Measurements from ENCODE around the gene CPO. TPM values are rescaled to one million over a fixed set of nuclear protein-coding genes. Genes with fewer than 3 reads are reported as not detected.

The CPO gene
- total and polyA plus RNA-seq, 2 experiments from 2014 or later = 0.20 TPM; not detected in 1

DNA sequence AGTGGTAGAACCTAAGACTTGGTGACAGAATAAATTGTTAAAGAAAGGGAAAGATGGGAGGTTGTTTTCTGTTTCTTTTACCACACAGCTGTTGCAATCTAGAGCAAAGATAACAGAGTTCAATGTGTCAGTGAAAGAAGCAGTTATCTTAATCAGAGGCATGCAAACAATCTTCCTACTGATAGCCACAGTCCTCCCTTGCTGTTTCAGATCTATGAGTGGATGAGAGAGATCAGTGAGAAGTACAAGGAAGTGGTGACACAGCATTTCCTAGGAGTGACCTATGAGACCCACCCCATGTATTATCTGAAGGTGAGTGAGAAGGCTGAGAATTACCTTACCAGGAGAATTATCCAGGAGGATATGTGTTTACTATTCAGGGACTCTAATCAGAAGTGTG is 15.9 kb downstream of the CPO start:
- no peak for DNase-seq

DNA sequence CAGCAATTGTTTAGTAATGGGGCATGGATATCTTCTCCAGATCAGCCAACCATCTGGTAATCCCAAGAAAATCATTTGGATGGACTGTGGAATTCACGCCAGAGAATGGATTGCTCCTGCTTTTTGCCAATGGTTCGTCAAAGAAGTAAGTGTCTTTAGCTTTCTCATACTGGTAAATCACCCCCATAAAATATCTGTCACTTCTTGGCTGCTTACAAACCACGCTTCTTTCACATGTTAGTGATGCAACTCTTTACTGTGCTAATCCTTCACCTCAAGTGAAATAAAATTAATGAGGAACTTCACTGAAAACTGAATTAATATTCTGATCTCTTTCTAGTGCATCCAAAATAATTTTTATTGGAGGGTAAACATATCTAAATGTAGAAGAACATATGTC is 18.9 kb downstream of the CPO start:
- no peaks in the 10 kb centered on the region for H3K27me3 ChIP-seq (replicated peaks; ENCODE audit: insufficient read depth)
- no peaks in the 10 kb centered on the region for H4K20me1 ChIP-seq (ENCODE audit: insufficient read depth)
- H3F3A ChIP-seq (ENCODE audit: insufficient read depth) = no peaks in the 10 kb centered on the region
- 5 to 13% methylated on average over 3 of the region's 3 CpGs for WGBS, 2 experiments (ENCODE audit: low coverage in 1 of 2, low lambda C conversion rate in 2 of 2, missing lambda C conversion rate in 2 of 2)
- H3K27ac ChIP-seq = no peak overlapping the region
- H3K9ac ChIP-seq = no peak overlapping the region
- no peak overlapping the region for H2AFZ ChIP-seq
- H3K79me2 ChIP-seq (ENCODE audit: insufficient read depth) = no peaks in the 10 kb centered on the region
- H3K4me1 ChIP-seq (ENCODE audit: insufficient read depth) = no peaks in the 10 kb centered on the region
- in situ Hi-C loops (cut with MboI) = no loop called here
- H3K4me3 ChIP-seq = no peak overlapping the region
- H3K4me2 ChIP-seq (ENCODE audit: unreplicated experiment) = no peak overlapping the region
- H3K9me3 ChIP-seq (ENCODE audit: low read depth) = no peaks in the 10 kb centered on the region
- no peaks in the 10 kb centered on the region for H3K9me2 ChIP-seq (ENCODE audit: insufficient read depth)
- H3K36me3 ChIP-seq (ENCODE audit: low read depth) = no peaks in the 10 kb centered on the region
- no peak for DNase-seq
- TF ChIP-seq EZH2 (IDR thresholded peaks at IDR 0.05; ENCODE audit: insufficient read depth, poor library complexity, severe bottlenecking) = no peak
- TF ChIP-seq EZH2phosphoT487 (IDR thresholded peaks at IDR 0.05; ENCODE audit: insufficient read depth, low read depth) = no peak

More for the DNA sequence above, 15.9 kb downstream of the CPO start:
- Histone ChIP-seq H3K9me3 (ENCODE audit: low read depth) (no peaks in the 10 kb centered on the region), H3K4me1 (ENCODE audit: insufficient read depth) (no peaks in the 10 kb centered on the region), H3K9me2 (ENCODE audit: insufficient read depth) (no peaks in the 10 kb centered on the region), H2AFZ (no peak overlapping the region), H3K4me2 (ENCODE audit: unreplicated experiment) (no peak overlapping the region), H3K4me3 (no peak overlapping the region), H3F3A (ENCODE audit: insufficient read depth) (no peaks in the 10 kb centered on the region), H3K27me3 (replicated peaks; ENCODE audit: insufficient read depth) (no peaks in the 10 kb centered on the region), H3K9ac (no peak overlapping the region), H3K27ac (no peak overlapping the region), H4K20me1 (ENCODE audit: insufficient read depth) (no peaks in the 10 kb centered on the region), H3K79me2 (ENCODE audit: insufficient read depth) (no peaks in the 10 kb centered on the region), H3K36me3 (ENCODE audit: low read depth) (no peaks in the 10 kb centered on the region)
- TF ChIP-seq EZH2 (IDR thresholded peaks at IDR 0.05; ENCODE audit: insufficient read depth, poor library complexity, severe bottlenecking) (no peak), EZH2phosphoT487 (IDR thresholded peaks at IDR 0.05; ENCODE audit: insufficient read depth, low read depth) (no peak)
- in situ Hi-C loops (cut with MboI) = no loop called here

DNA sequence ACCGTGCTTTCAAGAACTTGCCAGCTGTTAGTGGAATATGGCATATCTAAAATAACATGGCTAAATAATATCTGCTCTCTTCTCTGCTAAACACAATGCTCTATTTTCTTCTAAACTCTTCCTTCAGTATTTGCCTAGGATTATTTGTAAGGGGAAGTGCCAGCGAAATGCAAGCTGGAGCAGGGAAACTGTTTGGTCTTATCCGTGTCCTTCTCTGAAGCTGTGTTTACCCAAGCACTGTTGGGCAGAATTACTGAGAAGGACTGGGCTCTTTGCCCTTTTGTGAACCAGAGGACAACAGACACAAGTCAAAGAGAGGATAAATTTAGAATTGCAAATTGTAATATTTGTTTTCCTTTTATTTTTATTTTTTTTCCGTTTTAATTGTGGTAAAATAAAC is 23.6 kb downstream of the CPO start:
- in situ Hi-C loops (cut with MboI) = no loop called here
- Histone ChIP-seq H3K36me3 (ENCODE audit: low read depth) (no peaks in the 10 kb centered on the region), H3K9ac (no peak overlapping the region), H3K4me3 (no peak overlapping the region), H3K79me2 (ENCODE audit: insufficient read depth) (no peaks in the 10 kb centered on the region), H3K9me2 (ENCODE audit: insufficient read depth) (no peaks in the 10 kb centered on the region), H3K27ac (no peak overlapping the region), H3K9me3 (ENCODE audit: low read depth) (no peaks in the 10 kb centered on the region), H3K27me3 (replicated peaks; ENCODE audit: insufficient read depth) (no peaks in the 10 kb centered on the region), H3K4me1 (ENCODE audit: insufficient read depth) (peaks cover 2% of the 10 kb centered on the region), H3F3A (ENCODE audit: insufficient read depth) (0 out of 2 replicates have a peak, but pooled peaks cover 4% of the 10 kb centered on the region), H4K20me1 (ENCODE audit: insufficient read depth) (no peaks in the 10 kb centered on the region), H2AFZ (peak overlapping the region; percentile 54; the same call in 1 of the 2 replicates), H3K4me2 (ENCODE audit: unreplicated experiment) (no peak overlapping the region)
- 25 to 29% methylated on average over 4 of the region's 4 CpGs for WGBS, 2 experiments (ENCODE audit: low coverage in 1 of 2, low lambda C conversion rate in 2 of 2, missing lambda C conversion rate in 2 of 2)
- no peak for DNase-seq
- TF ChIP-seq EZH2phosphoT487 (IDR thresholded peaks at IDR 0.05; ENCODE audit: insufficient read depth, low read depth) = no peak
- TF ChIP-seq EZH2 (IDR thresholded peaks at IDR 0.05; ENCODE audit: insufficient read depth, poor library complexity, severe bottlenecking) = no peak

DNA sequence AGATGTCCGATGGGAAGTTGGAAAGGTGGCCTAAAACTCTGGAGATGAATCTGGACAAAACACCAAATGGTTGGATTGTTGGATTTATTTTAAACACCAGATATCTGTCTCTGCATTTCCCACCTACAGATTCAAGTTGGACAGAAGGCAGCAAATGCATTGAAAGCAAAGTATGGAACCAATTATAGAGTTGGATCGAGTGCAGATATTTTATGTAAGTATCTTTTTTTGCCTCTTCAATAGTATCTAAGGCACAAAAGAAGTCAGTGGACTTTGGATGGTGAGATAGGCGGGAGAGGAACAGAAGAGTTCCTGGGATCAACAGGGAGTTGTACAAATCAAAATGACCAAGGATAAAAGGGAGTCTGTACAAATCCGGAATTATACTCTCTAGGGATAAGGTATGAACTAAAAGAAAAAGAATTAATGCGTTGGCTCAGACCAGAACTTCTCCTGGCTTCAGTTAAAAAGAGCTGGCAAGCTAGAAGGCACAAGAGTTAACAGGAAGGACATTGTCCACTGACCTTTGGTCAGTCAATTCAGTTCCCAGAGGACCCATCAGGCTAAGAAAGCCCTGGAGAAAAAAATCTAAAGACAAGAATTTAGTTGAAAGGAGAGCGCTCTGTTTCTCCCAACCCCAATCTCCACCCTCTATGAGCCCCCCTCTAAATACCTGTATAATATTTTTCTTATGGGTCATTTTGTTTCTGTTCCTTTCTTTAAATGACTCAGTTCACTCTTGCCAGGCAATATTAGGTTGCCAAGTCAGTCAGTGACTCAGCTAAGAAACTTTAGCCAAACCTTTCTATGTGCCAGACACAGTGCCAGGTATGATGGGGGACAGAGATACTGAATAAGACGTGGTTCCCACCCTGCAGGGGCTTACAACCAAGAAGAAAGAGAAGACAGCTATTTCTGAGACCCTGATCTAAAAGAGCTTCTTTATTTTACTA is 29.1 kb downstream of the CPO start:
- Histone ChIP-seq H3K36me3 (ENCODE audit: low read depth) (no peaks in the 10 kb centered on the region), H3K4me1 (ENCODE audit: insufficient read depth) (peaks cover 24% of the 10 kb centered on the region), H3K79me2 (ENCODE audit: insufficient read depth) (no peaks in the 10 kb centered on the region), H3F3A (ENCODE audit: insufficient read depth) (peaks cover 28% of the 10 kb centered on the region), H3K27me3 (replicated peaks; ENCODE audit: insufficient read depth) (no peaks in the 10 kb centered on the region), H3K4me2 (ENCODE audit: unreplicated experiment) (peak overlapping the region; percentile 41), H3K9me2 (ENCODE audit: insufficient read depth) (no peaks in the 10 kb centered on the region), H3K27ac (peak overlapping the region; percentile 16; the same call in 1 of the 2 replicates), H3K9me3 (ENCODE audit: low read depth) (no peaks in the 10 kb centered on the region), H3K4me3 (no peak overlapping the region), H3K9ac (no peak overlapping the region), H2AFZ (no peak overlapping the region), H4K20me1 (ENCODE audit: insufficient read depth) (no peaks in the 10 kb centered on the region)
- in situ Hi-C loops (cut with MboI) = no loop called here
- no peak for TF ChIP-seq EZH2phosphoT487 (IDR thresholded peaks at IDR 0.05; ENCODE audit: insufficient read depth, low read depth)
- no peak for TF ChIP-seq EZH2 (IDR thresholded peaks at IDR 0.05; ENCODE audit: insufficient read depth, poor library complexity, severe bottlenecking)
- peak; percentile 58 for DNase-seq
- 44 to 47% methylated on average over 7 of the region's 7 CpGs for WGBS, 2 experiments (ENCODE audit: low coverage in 1 of 2, low lambda C conversion rate in 2 of 2, missing lambda C conversion rate in 2 of 2)
